Measurements from ENCODE around the gene DOCK4.

Gene DOCK4

DNA sequence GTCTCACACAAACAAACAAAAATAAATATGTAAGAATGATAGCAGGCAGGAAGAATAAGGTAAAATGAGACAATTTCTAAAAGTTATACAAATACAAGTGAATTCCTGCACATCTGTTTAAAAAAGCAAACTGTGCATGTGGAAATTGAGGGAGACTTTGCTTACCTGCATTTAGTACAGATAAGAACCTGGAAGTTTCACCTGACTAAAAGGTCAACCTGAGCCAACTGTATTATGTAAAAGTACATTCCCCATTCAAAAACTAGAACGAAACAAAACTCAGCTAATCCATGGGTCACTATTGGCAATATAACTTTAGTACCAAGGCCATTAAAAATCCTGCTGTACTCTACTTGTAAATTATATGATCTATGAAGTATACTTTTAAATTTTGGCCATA, 127.1 kb downstream of the DOCK4 start:
- no peaks in the 10 kb centered on the region for H3K27me3 ChIP-seq (ENCODE audit: insufficient read depth, low read depth)
- H3K36me3 ChIP-seq (ENCODE audit: insufficient read depth): no peaks in the 10 kb centered on the region
- H2AFZ ChIP-seq (ENCODE audit: low read depth): no peak overlapping the region
- H4K20me1 ChIP-seq (ENCODE audit: insufficient read depth): no peaks in the 10 kb centered on the region
- no peaks in the 10 kb centered on the region for H3K79me2 ChIP-seq (ENCODE audit: insufficient read depth, low read depth)
- H3K4me1 ChIP-seq (ENCODE audit: low read depth, poor library complexity, severe bottlenecking): peaks cover 10% of the 10 kb centered on the region
- no peak overlapping the region for H3K4me2 ChIP-seq
- H3K4me3 ChIP-seq (IDR thresholded peaks at IDR 0.05; ENCODE audit: insufficient read depth, low read depth, low read length): no peak overlapping the region
- H3K9ac ChIP-seq: no peak overlapping the region
- H3K27ac ChIP-seq: no peak overlapping the region
- TF ChIP-seq, protein P1, sequence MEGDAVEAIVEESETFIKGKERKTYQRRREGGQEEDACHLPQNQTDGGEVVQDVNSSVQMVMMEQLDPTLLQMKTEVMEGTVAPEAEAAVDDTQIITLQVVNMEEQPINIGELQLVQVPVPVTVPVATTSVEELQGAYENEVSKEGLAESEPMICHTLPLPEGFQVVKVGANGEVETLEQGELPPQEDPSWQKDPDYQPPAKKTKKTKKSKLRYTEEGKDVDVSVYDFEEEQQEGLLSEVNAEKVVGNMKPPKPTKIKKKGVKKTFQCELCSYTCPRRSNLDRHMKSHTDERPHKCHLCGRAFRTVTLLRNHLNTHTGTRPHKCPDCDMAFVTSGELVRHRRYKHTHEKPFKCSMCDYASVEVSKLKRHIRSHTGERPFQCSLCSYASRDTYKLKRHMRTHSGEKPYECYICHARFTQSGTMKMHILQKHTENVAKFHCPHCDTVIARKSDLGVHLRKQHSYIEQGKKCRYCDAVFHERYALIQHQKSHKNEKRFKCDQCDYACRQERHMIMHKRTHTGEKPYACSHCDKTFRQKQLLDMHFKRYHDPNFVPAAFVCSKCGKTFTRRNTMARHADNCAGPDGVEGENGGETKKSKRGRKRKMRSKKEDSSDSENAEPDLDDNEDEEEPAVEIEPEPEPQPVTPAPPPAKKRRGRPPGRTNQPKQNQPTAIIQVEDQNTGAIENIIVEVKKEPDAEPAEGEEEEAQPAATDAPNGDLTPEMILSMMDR (conservative IDR thresholded peaks at IDR 0.05; ENCODE audit: low read depth, low read length): no peak

DNA sequence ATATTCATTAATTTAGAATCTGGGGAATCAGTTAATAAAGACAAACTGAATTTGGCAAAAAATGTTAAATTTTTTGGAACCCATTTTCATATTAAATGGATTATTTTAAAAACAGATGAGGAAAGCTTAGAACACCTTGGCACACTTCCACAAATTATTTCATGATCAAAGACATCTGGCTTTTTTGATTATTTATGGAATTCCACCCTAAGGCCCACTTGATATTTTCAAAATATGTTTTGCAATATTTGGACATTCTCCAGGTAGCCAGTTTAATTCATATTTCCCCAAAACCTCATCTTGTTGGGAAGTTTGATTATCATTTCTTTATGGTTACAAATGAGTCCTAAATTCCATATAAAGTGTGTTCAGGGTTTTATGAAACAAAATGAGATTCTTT, 129.9 kb downstream of the DOCK4 start:
- H3K27me3 ChIP-seq (ENCODE audit: insufficient read depth, low read depth): no peaks in the 10 kb centered on the region

DNA sequence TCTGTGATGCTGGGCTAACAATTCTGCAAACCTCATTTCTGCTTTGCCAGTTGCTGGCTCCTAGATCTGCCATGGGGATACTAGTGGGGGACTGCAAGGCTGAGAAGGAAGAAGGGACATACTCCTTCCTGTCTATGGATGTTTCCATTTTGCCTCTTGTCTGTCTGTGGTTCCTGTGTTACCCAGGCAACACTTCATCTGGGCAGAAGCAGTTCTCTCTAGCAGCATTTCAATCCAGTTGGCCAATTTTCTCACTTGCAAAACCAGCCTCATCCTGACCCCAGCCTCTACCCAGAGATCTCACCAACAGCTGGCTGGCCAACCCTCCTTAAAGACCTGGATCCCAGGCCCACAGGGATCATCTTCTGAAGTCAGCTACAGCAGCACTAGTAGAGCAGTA, 131.7 kb downstream of the DOCK4 start:
- H3K36me3 ChIP-seq (ENCODE audit: insufficient read depth): no peaks in the 10 kb centered on the region
- H3K4me3 ChIP-seq (IDR thresholded peaks at IDR 0.05; ENCODE audit: insufficient read depth, low read depth, low read length): no peak overlapping the region
- no peak overlapping the region for H2AFZ ChIP-seq (ENCODE audit: low read depth)
- H3K4me1 ChIP-seq (ENCODE audit: low read depth, poor library complexity, severe bottlenecking): peaks cover 15% of the 10 kb centered on the region
- no peak overlapping the region for H3K9ac ChIP-seq
- no peaks in the 10 kb centered on the region for H3K27me3 ChIP-seq (ENCODE audit: insufficient read depth, low read depth)
- no peak overlapping the region for H3K4me2 ChIP-seq
- TF ChIP-seq, protein P1 (conservative IDR thresholded peaks at IDR 0.05; ENCODE audit: low read depth, low read length): no peak
- H3K79me2 ChIP-seq (ENCODE audit: insufficient read depth, low read depth): no peaks in the 10 kb centered on the region
- H3K27ac ChIP-seq: no peak overlapping the region
- no peaks in the 10 kb centered on the region for H4K20me1 ChIP-seq (ENCODE audit: insufficient read depth)

More for the DNA sequence above, 129.9 kb downstream of the DOCK4 start:
- Histone ChIP-seq H3K36me3 (ENCODE audit: insufficient read depth) (no peaks in the 10 kb centered on the region), H3K79me2 (ENCODE audit: insufficient read depth, low read depth) (no peaks in the 10 kb centered on the region), H3K4me1 (ENCODE audit: low read depth, poor library complexity, severe bottlenecking) (peaks cover 15% of the 10 kb centered on the region), H2AFZ (ENCODE audit: low read depth) (no peak overlapping the region), H3K9ac (no peak overlapping the region), H3K27ac (no peak overlapping the region), H3K4me2 (no peak overlapping the region), H3K4me3 (IDR thresholded peaks at IDR 0.05; ENCODE audit: insufficient read depth, low read depth, low read length) (no peak overlapping the region), H4K20me1 (ENCODE audit: insufficient read depth) (no peaks in the 10 kb centered on the region)
- TF ChIP-seq, protein P1 (conservative IDR thresholded peaks at IDR 0.05; ENCODE audit: low read depth, low read length): no peak

DNA sequence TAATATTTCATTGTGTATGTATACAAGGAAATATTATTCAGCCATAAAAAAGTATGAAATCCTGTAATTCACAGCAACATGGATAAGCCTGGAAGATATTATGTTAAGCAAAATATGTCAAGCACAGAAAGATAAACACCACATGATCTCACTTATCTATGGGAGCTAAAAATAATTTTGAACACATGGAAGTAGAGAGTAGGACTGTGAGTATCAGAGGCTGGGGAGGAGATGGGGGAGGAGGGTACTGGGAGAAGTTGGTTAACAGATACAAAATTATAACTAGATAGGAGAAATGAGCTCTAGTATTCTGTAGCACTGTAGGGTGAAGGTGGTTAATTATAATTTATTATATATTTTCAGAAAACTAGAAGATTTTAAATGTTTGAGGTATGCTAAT, 132.7 kb downstream of the DOCK4 start:
- Histone ChIP-seq H3K27me3 (ENCODE audit: insufficient read depth, low read depth) (no peaks in the 10 kb centered on the region), H3K27ac (no peak overlapping the region), H3K4me3 (IDR thresholded peaks at IDR 0.05; ENCODE audit: insufficient read depth, low read depth, low read length) (no peak overlapping the region), H3K4me2 (no peak overlapping the region), H3K79me2 (ENCODE audit: insufficient read depth, low read depth) (no peaks in the 10 kb centered on the region), H4K20me1 (ENCODE audit: insufficient read depth) (no peaks in the 10 kb centered on the region), H2AFZ (ENCODE audit: low read depth) (no peak overlapping the region), H3K4me1 (ENCODE audit: low read depth, poor library complexity, severe bottlenecking) (peaks cover 15% of the 10 kb centered on the region), H3K36me3 (ENCODE audit: insufficient read depth) (no peaks in the 10 kb centered on the region), H3K9ac (no peak overlapping the region)
- TF ChIP-seq, protein P1 (conservative IDR thresholded peaks at IDR 0.05; ENCODE audit: low read depth, low read length): no peak

All from KMS-11 (cell line).